ENCODE data around the gene CD248.

CD248 gene

GRCh38 chr11:66275984-66276612, 40.7 kb downstream of the CD248 start:
- no peak for DNase-seq (ENCODE audit: low spot score)

- no peak for DNase-seq (ENCODE audit: low spot score)
Observed at GRCh38 chr11:66275396-66275795, 41.4 kb downstream of the CD248 start.

- DNase-seq (ENCODE audit: low spot score), result no peak
Observed at GRCh38 chr11:66274219-66274618, 42.6 kb downstream of the CD248 start.

- DNase-seq (ENCODE audit: low spot score), result no peak
Observed at GRCh38 chr11:66272596-66272995, 44.2 kb downstream of the CD248 start.

- DNase-seq (ENCODE audit: low spot score), result no peak
Observed at GRCh38 chr11:66271816-66272215, 45.0 kb downstream of the CD248 start.

- DNase-seq (ENCODE audit: low spot score), result no peak
Observed at GRCh38 chr11:66268952-66269905, 47.6 kb downstream of the CD248 start.

- DNase-seq (ENCODE audit: low spot score), result peak; percentile 100
Observed at GRCh38 chr11:66268244-66268951, 48.4 kb downstream of the CD248 start, which contains the start of gene RAB1B. Gene RAB1B (plus strand): TSS chr11:66268639. CDS start chr11:66268680, 41 bp downstream.

- DNase-seq (ENCODE audit: low spot score), result peak; percentile 93
Observed at GRCh38 chr11:66267379-66268243, 49.2 kb downstream of the CD248 start.

GRCh38 chr11:66267039-66267378, 49.8 kb downstream of the CD248 start:
- no peak for DNase-seq (ENCODE audit: low spot score)

- DNase-seq (ENCODE audit: low spot score), result no peak
Observed at GRCh38 chr11:66266378-66267038, 50.3 kb downstream of the CD248 start.

GRCh38 chr11:66265531-66266377, 51.1 kb downstream of the CD248 start:
- DNase-seq (ENCODE audit: low spot score), result no peak

- no peak for DNase-seq (ENCODE audit: low spot score)
Observed at GRCh38 chr11:66264914-66265313, 51.9 kb downstream of the CD248 start.

Data from ecto neural progenitor cell (in vitro differentiated cells).